ENCODE data around the gene MYO18A. TPM values are rescaled to one million over a fixed set of nuclear protein-coding genes. Genes with fewer than 3 reads are reported as not detected.

MYO18A gene
- total and polyA plus RNA-seq, 2 of the 4 experiments (the other 2 are of a cell fraction), result 22.4 to 39.1 TPM

- H4K5ac ChIP-seq (ENCODE audit: low read depth, low read length), result no peak overlapping the region
- peak overlapping the region; percentile 74; the same call in 1 of the 2 replicates for H2AK5ac ChIP-seq (ENCODE audit: low read depth, low read length)
- peaks cover 44% of the 10 kb centered on the region for H3K9me1 ChIP-seq (ENCODE audit: insufficient read depth, low read length)
- peak; percentile 79 for DNase-seq
- peaks cover 37 to 90% of the 10 kb centered on the region in 2 experiments for H3K79me1 ChIP-seq (ENCODE audit: low read depth in 1 of 2, low read length in 2 of 2)
- peak overlapping the region; percentile 9; the same call in 1 of the 2 replicates for H3K4ac ChIP-seq (ENCODE audit: low read depth, low read length)
- H4K91ac ChIP-seq (ENCODE audit: insufficient read depth, low read depth, low read length), result peak overlapping the region; percentile 13; the same call in 1 of the 2 replicates
- H3K27me3 ChIP-seq (ENCODE audit: control insufficient read depth, insufficient read depth, low read length), result no peaks in the 10 kb centered on the region
- peaks cover 56% of the 10 kb centered on the region for H3K4me1 ChIP-seq (ENCODE audit: control insufficient read depth, insufficient read depth, low read length)
- H2BK120ac ChIP-seq (ENCODE audit: low read depth, low read length), result peak overlapping the region; percentile 47
- H3K4me3 ChIP-seq (ENCODE audit: insufficient read depth, low read depth, low read length), result no peak overlapping the region
- ATAC-seq (ENCODE audit: low read depth), result no peak
- peak overlapping the region; percentile 11; the same call in 1 of the 2 replicates for H3K23ac ChIP-seq (ENCODE audit: low read depth, low read length)
- peaks cover 10% of the 10 kb centered on the region for H4K20me1 ChIP-seq (ENCODE audit: insufficient read depth, low read length)
- H3K4me2 ChIP-seq (ENCODE audit: low read depth, low read length), result peak overlapping the region; percentile 48; the same call in 1 of the 2 replicates
- no peak overlapping the region for H3K56ac ChIP-seq (ENCODE audit: extremely low read depth, insufficient read depth, low read length)
- WGBS, 2 experiments (ENCODE audit: extremely low coverage in 2 of 2, insufficient read length in 1 of 2), result no CpG with 5 or more reads among the region's 8 CpGs
- H2BK5ac ChIP-seq (ENCODE audit: low read depth, low read length, poor library complexity, severe bottlenecking), result peak overlapping the region; percentile 76
- H2BK15ac ChIP-seq (ENCODE audit: low read depth, low read length), result no peak overlapping the region
- BruUV-seq (replicated peaks), result no TSS peak
- H3K9me3 ChIP-seq (ENCODE audit: control insufficient read depth, insufficient read depth, low read length), result no peaks in the 10 kb centered on the region
- 0 out of 4 replicates have a peak overlapping the region, but pooled peaks of 1 of the 2 experiments have one; percentile 28 for H4K8ac ChIP-seq (ENCODE audit: low read depth in 2 of 2, low read length in 2 of 2)
- TF ChIP-seq BHLHE40 (IDR thresholded peaks at IDR 0.05; ENCODE audit: low read depth, low read length) (peak; percentile 90), CHD1 (IDR thresholded peaks at IDR 0.05; ENCODE audit: low read depth, low read length) (no peak), RAD21 (IDR thresholded peaks at IDR 0.05; ENCODE audit: low read length) (no peak), MAFK (IDR thresholded peaks at IDR 0.05; ENCODE audit: low read depth, low read length) (no peak), FOS (IDR thresholded peaks at IDR 0.05; ENCODE audit: low read depth, low read length) (peak; percentile 52)
- TF ChIP-seq, protein P1, sequence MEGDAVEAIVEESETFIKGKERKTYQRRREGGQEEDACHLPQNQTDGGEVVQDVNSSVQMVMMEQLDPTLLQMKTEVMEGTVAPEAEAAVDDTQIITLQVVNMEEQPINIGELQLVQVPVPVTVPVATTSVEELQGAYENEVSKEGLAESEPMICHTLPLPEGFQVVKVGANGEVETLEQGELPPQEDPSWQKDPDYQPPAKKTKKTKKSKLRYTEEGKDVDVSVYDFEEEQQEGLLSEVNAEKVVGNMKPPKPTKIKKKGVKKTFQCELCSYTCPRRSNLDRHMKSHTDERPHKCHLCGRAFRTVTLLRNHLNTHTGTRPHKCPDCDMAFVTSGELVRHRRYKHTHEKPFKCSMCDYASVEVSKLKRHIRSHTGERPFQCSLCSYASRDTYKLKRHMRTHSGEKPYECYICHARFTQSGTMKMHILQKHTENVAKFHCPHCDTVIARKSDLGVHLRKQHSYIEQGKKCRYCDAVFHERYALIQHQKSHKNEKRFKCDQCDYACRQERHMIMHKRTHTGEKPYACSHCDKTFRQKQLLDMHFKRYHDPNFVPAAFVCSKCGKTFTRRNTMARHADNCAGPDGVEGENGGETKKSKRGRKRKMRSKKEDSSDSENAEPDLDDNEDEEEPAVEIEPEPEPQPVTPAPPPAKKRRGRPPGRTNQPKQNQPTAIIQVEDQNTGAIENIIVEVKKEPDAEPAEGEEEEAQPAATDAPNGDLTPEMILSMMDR (conservative IDR thresholded peaks at IDR 0.05; ENCODE audit: low read depth, low read length), result no peak
- in situ Hi-C loops (cut with MboI; ENCODE audit: low sequenced_read_pairs), result no loop called here
- POLR2A ChIA-PET (ENCODE audit: unreplicated experiment), result no interaction called here
- H2BK20ac ChIP-seq (ENCODE audit: low read depth, low read length), result peak overlapping the region; percentile 30; the same call in 1 of the 2 replicates
- peak overlapping the region; percentile 63; the same call in 1 of the 2 replicates for H3K18ac ChIP-seq (ENCODE audit: low read depth, low read length)
- no peak overlapping the region for H3K9ac ChIP-seq (ENCODE audit: low read depth, low read length)
- CTCF ChIA-PET, result interaction anchor here (0.7 to 1.3 kb wide), 4 partner anchors 8 to 164 kb away, joined by 3 to 7 read pairs (median 5); no protein-coding TSS in a partner anchor
- peak overlapping the region; percentile 63 for H2AK9ac ChIP-seq (replicated peaks; ENCODE audit: low read depth, low read length, poor library complexity)
- H3K14ac ChIP-seq (replicated peaks; ENCODE audit: low read depth, low read length), result peak overlapping the region; percentile 42
- intact Hi-C loops (cut with micrococcal nuclease), result no loop called here
- dilution Hi-C loops (cut with HindIII; ENCODE audit: low sequenced_read_pairs, unreplicated experiment), result no loop called here
- no peaks in the 10 kb centered on the region for H3K36me3 ChIP-seq (ENCODE audit: control insufficient read depth, insufficient read depth, low read length)
- H3K27ac ChIP-seq (ENCODE audit: insufficient read depth, low read length), result no peak overlapping the region
- H2AFZ ChIP-seq (replicated peaks; ENCODE audit: low read length, poor library complexity), result no peak overlapping the region
Observed at GRCh38 chr17:29136998-29137730, 43.0 kb downstream of the MYO18A start.

All from IMR-90 (cell line).